Fibroblast of lung (primary cell): Measurements from ENCODE around the gene PIK3R6.

ENCODE experiments used
- CTCF ChIP-seq, 2 donors: IDR thresholded peaks in 1 of 2; conservative IDR thresholded peaks in 1 of 2; 1 replicate in 1 of 2; 2 replicates in 1 of 2; pipeline ENCODE4 v1.5.1; 2011 to 2012; ENCODE audit warnings: low read length in 2 of 2, control low read depth in 1 of 2, inconsistent platforms in 1 of 2, low read depth in 1 of 2, mild to moderate bottlenecking in 1 of 2
- EZH2 ChIP-seq: IDR thresholded peaks from 2 replicates; pipeline ENCODE4 v1.5.1; 2012; ENCODE audit warnings: low read length, control low read depth, mild to moderate bottlenecking; ENCODE audit errors: missing control alignments

GRCh38 chr17:8821446-8822105 is 45.9 kb downstream of the PIK3R6 start:
- TF ChIP-seq CTCF (conservative IDR thresholded peaks at IDR 0.05 in 1 of 2, IDR thresholded peaks at IDR 0.05 in 1 of 2; ENCODE audit: low read depth in 1 of 2, low read length in 2 of 2) = no peak
- TF ChIP-seq EZH2 = no peak
